BLaER1 treated with 17β-estradiol and CSF1 and Interleukin-3, amounts not matched to agents 10 nM and 100 nM (cell line): Measurements from ENCODE around the gene RBP5.
A peak's percentile ranks its signal among the peaks of the same experiment; 100 is the strongest.

Experiments
- H3K27ac ChIP-seq, 11 experiments: shearing (Covaris generic); formaldehyde crosslinking; 2 replicates each; pipeline ENCODE4 v1.8.1; 2022
- H3K27me3 ChIP-seq, 11 experiments: shearing (Covaris generic); formaldehyde crosslinking; 2 replicates each; pipeline ENCODE4 v1.8.1; 2022
- H3K36me3 ChIP-seq, 11 experiments: shearing (Covaris generic); formaldehyde crosslinking; 2 replicates each; pipeline ENCODE4 v1.8.1; 2022
- H3K4me1 ChIP-seq, 10 experiments: shearing (Covaris generic); formaldehyde crosslinking; 2 replicates each; pipeline ENCODE4 v1.8.1; 2022
- H3K4me2 ChIP-seq, 11 experiments: shearing (Covaris generic); formaldehyde crosslinking; 2 replicates each; pipeline ENCODE4 v1.8.1; 2022
- H3K4me3 ChIP-seq, 10 experiments: shearing (Covaris generic); formaldehyde crosslinking; 2 replicates each; pipeline ENCODE4 v1.8.1; 2022
- H3K9ac ChIP-seq, 11 experiments: shearing (Covaris generic); formaldehyde crosslinking; 2 replicates each; pipeline ENCODE4 v1.8.1; 2022
- H3K9me3 ChIP-seq, 11 experiments: shearing (Covaris generic); formaldehyde crosslinking; replicated peaks in 1 of 11; 2 replicates each; pipeline ENCODE4 v1.8.1; 2022
- H4K20me1 ChIP-seq, 11 experiments: shearing (Covaris generic); formaldehyde crosslinking; 2 replicates each; pipeline ENCODE4 v1.8.1; 2022
- Cebpa-rat ChIP-seq, 11 experiments: shearing (Covaris generic); IDR thresholded peaks; 2 replicates each; pipeline ENCODE4 v1.8.1; 2022

RBP5 gene

GRCh38 chr12:7122811-7123769 lies 5.6 kb downstream of the RBP5 start:
- Histone ChIP-seq H3K36me3 (peaks cover 0 to 5% (median 0%) of the 10 kb centered on the region in 11 experiments; a peak in 3 of 22 replicates), H3K27ac (no peak overlapping the region), H3K4me1 (peaks cover 0 to 18% (median 0%) of the 10 kb centered on the region in 10 experiments; a peak in 5 of 20 replicates), H3K4me2 (peak overlapping the region in 4 of 11 experiments; percentile 4 to 45 (median 22); a peak in 3 of 22 replicates), H3K9me3 (no peaks in the 10 kb centered on the region), H3K27me3 (no peaks in the 10 kb centered on the region), H3K9ac (no peak overlapping the region), H3K4me3 (no peak overlapping the region), H4K20me1 (peaks cover 0 to 5% (median 0%) of the 10 kb centered on the region in 11 experiments; a peak in 1 of 22 replicates)
- TF ChIP-seq Cebpa-rat (IDR thresholded peaks at IDR 0.05), result no peak

- Histone ChIP-seq H3K4me2 (no peak overlapping the region), H3K27ac (no peak overlapping the region)
These were observed 7.4 kb downstream of the RBP5 start for GRCh38 chr12:7121324-7121723.

GRCh38 chr12:7120166-7120565 lies 8.5 kb downstream of the RBP5 start:
- TF ChIP-seq Cebpa-rat (IDR thresholded peaks at IDR 0.05), result no peak
- Histone ChIP-seq H3K27ac (no peak overlapping the region), H3K36me3 (peaks cover 0 to 28% (median 0%) of the 10 kb centered on the region in 11 experiments; a peak in 10 of 22 replicates), H3K4me3 (no peak overlapping the region), H3K9ac (no peak overlapping the region), H3K27me3 (no peaks in the 10 kb centered on the region), H3K4me2 (no peak overlapping the region), H3K4me1 (peaks cover 0 to 19% (median 0%) of the 10 kb centered on the region in 10 experiments; a peak in 5 of 20 replicates), H4K20me1 (peaks cover 0 to 6% (median 0%) of the 10 kb centered on the region in 11 experiments; a peak in 1 of 22 replicates), H3K9me3 (no peaks in the 10 kb centered on the region)

More at GRCh38 chr12:7121324-7121723, 7.4 kb downstream of the RBP5 start:
- peaks cover 0 to 6% (median 0%) of the 10 kb centered on the region in 11 experiments; a peak in 1 of 22 replicates for H4K20me1 ChIP-seq
- H3K4me1 ChIP-seq, result peaks cover 0 to 19% (median 0%) of the 10 kb centered on the region in 10 experiments; a peak in 5 of 20 replicates
- no peaks in the 10 kb centered on the region for H3K27me3 ChIP-seq
- H3K9me3 ChIP-seq, result no peaks in the 10 kb centered on the region
- H3K4me3 ChIP-seq, result no peak overlapping the region
- no peak for TF ChIP-seq Cebpa-rat (IDR thresholded peaks at IDR 0.05)
- peaks cover 0 to 16% (median 0%) of the 10 kb centered on the region in 11 experiments; a peak in 7 of 22 replicates for H3K36me3 ChIP-seq
- no peak overlapping the region for H3K9ac ChIP-seq

GRCh38 chr12:7118881-7119280 lies 9.8 kb downstream of the RBP5 start:
- TF ChIP-seq Cebpa-rat (IDR thresholded peaks at IDR 0.05), result no peak
- H3K27me3 ChIP-seq, result no peaks in the 10 kb centered on the region
- peak overlapping the region in 2 of 11 experiments; percentile 15 to 35; a peak in 2 of 22 replicates for H3K4me2 ChIP-seq
- H4K20me1 ChIP-seq, result peaks cover 0 to 9% (median 0%) of the 10 kb centered on the region in 11 experiments; a peak in 1 of 22 replicates
- no peak overlapping the region for H3K27ac ChIP-seq
- no peak overlapping the region for H3K9ac ChIP-seq
- no peaks in the 10 kb centered on the region for H3K9me3 ChIP-seq
- H3K36me3 ChIP-seq, result peaks cover 0 to 36% (median 0%) of the 10 kb centered on the region in 11 experiments; a peak in 10 of 22 replicates
- H3K4me3 ChIP-seq, result no peak overlapping the region
- peaks cover 0 to 19% (median 0%) of the 10 kb centered on the region in 10 experiments; a peak in 5 of 20 replicates for H3K4me1 ChIP-seq

- H3K4me3 ChIP-seq, result no peak overlapping the region
- H3K4me2 ChIP-seq, result no peak overlapping the region
- H3K27me3 ChIP-seq, result no peaks in the 10 kb centered on the region
- H3K9me3 ChIP-seq, result no peaks in the 10 kb centered on the region
- no peak overlapping the region for H3K27ac ChIP-seq
- H3K4me1 ChIP-seq, result peaks cover 0 to 17% (median 0%) of the 10 kb centered on the region in 10 experiments; a peak in 6 of 20 replicates
- peaks cover 0 to 15% (median 0%) of the 10 kb centered on the region in 11 experiments; a peak in 1 of 22 replicates for H4K20me1 ChIP-seq
- H3K9ac ChIP-seq, result no peak overlapping the region
- TF ChIP-seq Cebpa-rat (IDR thresholded peaks at IDR 0.05), result no peak
- peaks cover 0 to 36% (median 0%) of the 10 kb centered on the region in 11 experiments; a peak in 10 of 22 replicates for H3K36me3 ChIP-seq
These were observed 11.0 kb downstream of the RBP5 start for GRCh38 chr12:7117670-7118069.

- no peak overlapping the region for H3K9ac ChIP-seq
- peaks cover 0 to 15% (median 0%) of the 10 kb centered on the region in 11 experiments; a peak in 1 of 22 replicates for H4K20me1 ChIP-seq
- no peaks in the 10 kb centered on the region for H3K9me3 ChIP-seq
- H3K36me3 ChIP-seq, result peaks cover 0 to 36% (median 0%) of the 10 kb centered on the region in 11 experiments; a peak in 10 of 22 replicates
- no peak overlapping the region for H3K27ac ChIP-seq
- H3K4me2 ChIP-seq, result no peak overlapping the region
- no peak overlapping the region for H3K4me3 ChIP-seq
- H3K27me3 ChIP-seq, result no peaks in the 10 kb centered on the region
- no peak for TF ChIP-seq Cebpa-rat (IDR thresholded peaks at IDR 0.05)
- H3K4me1 ChIP-seq, result peaks cover 0 to 16% (median 0%) of the 10 kb centered on the region in 10 experiments; a peak in 5 of 20 replicates
These were observed 11.8 kb downstream of the RBP5 start for GRCh38 chr12:7116916-7117315.

- H3K27ac ChIP-seq, result no peak overlapping the region
- peaks cover 0 to 36% (median 0%) of the 10 kb centered on the region in 11 experiments; a peak in 10 of 22 replicates for H3K36me3 ChIP-seq
- H3K9ac ChIP-seq, result no peak overlapping the region
- H4K20me1 ChIP-seq, result peaks cover 0 to 15% (median 0%) of the 10 kb centered on the region in 11 experiments; a peak in 1 of 22 replicates
- peaks cover 0 to 18% (median 0%) of the 10 kb centered on the region in 10 experiments; a peak in 5 of 20 replicates for H3K4me1 ChIP-seq
- H3K4me3 ChIP-seq, result no peak overlapping the region
- no peak for TF ChIP-seq Cebpa-rat (IDR thresholded peaks at IDR 0.05)
- H3K4me2 ChIP-seq, result no peak overlapping the region
- H3K9me3 ChIP-seq, result no peaks in the 10 kb centered on the region
- no peaks in the 10 kb centered on the region for H3K27me3 ChIP-seq
These were observed 12.5 kb downstream of the RBP5 start for GRCh38 chr12:7116196-7116595.

- no peak for TF ChIP-seq Cebpa-rat (IDR thresholded peaks at IDR 0.05)
- H3K4me2 ChIP-seq, result no peak overlapping the region
These were observed 13.8 kb downstream of the RBP5 start for GRCh38 chr12:7114851-7115250.

More at GRCh38 chr12:7114851-7115250, 13.8 kb downstream of the RBP5 start:
- Histone ChIP-seq H3K27me3 (no peaks in the 10 kb centered on the region), H3K36me3 (peaks cover 0 to 36% (median 0%) of the 10 kb centered on the region in 11 experiments; a peak in 10 of 22 replicates), H3K27ac (no peak overlapping the region), H3K4me3 (no peak overlapping the region), H4K20me1 (peaks cover 0 to 15% (median 0%) of the 10 kb centered on the region in 11 experiments; a peak in 1 of 22 replicates), H3K9ac (no peak overlapping the region), H3K4me1 (peaks cover 0 to 28% (median 5%) of the 10 kb centered on the region in 10 experiments; a peak in 12 of 20 replicates), H3K9me3 (no peaks in the 10 kb centered on the region)
